ENCODE measurements around the gene RASA3.
A peak's percentile ranks its signal among the peaks of the same experiment; 100 is the strongest.

The RASA3 gene

GRCh38 chr13:114069376-114070097 lies 62.9 kb downstream of the RASA3 start:
- no peaks in the 10 kb centered on the region for H3K9me3 ChIP-seq (ENCODE audit: insufficient read depth, low read length)
- TF ChIP-seq SUZ12 (IDR thresholded peaks at IDR 0.05; ENCODE audit: extremely low read depth, insufficient read depth, insufficient read length) (no peak), YY1 (IDR thresholded peaks at IDR 0.05; ENCODE audit: insufficient read depth, insufficient read length) (no peak), ZNF274 (IDR thresholded peaks at IDR 0.05; ENCODE audit: low read depth, low read length) (no peak)
- H3K4me1 ChIP-seq (ENCODE audit: insufficient read depth, insufficient read length): peaks cover 28% of the 10 kb centered on the region
- DNase-seq (ENCODE audit: low read depth, low spot score): no peak
- H3K36me3 ChIP-seq (ENCODE audit: insufficient read depth, insufficient read length, low read length): peaks cover 17% of the 10 kb centered on the region
- H3K4me3 ChIP-seq (ENCODE audit: insufficient read length, low read depth): no peak overlapping the region
- H3K27me3 ChIP-seq (ENCODE audit: insufficient read depth, insufficient read length): no peaks in the 10 kb centered on the region
- peak overlapping the region; percentile 42 for H3K9ac ChIP-seq (ENCODE audit: insufficient read length, low read depth)

DNA sequence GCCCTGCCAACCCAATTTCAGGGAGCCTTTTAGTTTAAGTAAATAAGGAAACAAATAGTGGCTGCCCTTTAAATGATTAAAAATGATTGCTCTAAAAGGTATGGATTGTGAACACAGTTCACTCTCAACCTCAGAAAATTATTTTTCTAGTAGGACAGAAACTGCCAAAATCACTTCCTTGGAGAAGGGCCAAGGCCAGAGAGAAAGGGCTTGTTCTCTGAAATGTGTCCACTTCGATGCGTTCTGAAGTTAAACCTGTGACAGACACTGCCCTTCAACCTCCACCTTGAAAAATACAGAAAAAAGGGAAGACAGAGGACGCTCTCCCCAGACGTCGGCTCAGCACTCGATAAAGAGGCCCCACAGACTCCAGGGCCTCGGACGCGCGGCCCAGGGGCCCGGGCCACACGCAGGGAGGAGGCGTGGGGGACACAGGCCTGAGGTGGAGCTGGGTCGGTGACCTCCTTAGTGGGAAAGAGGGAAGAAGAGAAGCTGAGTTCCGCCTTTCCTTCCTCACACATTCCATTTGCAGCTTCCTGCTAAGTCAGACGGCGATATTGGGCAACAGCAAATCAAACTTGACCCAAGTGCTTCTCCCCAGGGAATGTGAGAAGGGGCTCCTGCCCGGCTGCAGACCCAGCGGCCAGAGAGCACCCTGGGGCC lies 63.6 kb downstream of the RASA3 start:
- DNase-seq (ENCODE audit: low read depth, low spot score): no peak
- Histone ChIP-seq H3K4me1 (ENCODE audit: insufficient read depth, insufficient read length) (peaks cover 30% of the 10 kb centered on the region), H3K27me3 (ENCODE audit: insufficient read depth, insufficient read length) (no peaks in the 10 kb centered on the region), H3K9me3 (ENCODE audit: insufficient read depth, low read length) (no peaks in the 10 kb centered on the region), H3K9ac (ENCODE audit: insufficient read length, low read depth) (peak overlapping the region; percentile 42), H3K4me3 (ENCODE audit: insufficient read length, low read depth) (no peak overlapping the region), H3K36me3 (ENCODE audit: insufficient read depth, insufficient read length, low read length) (peaks cover 13% of the 10 kb centered on the region)
- TF ChIP-seq SUZ12 (IDR thresholded peaks at IDR 0.05; ENCODE audit: extremely low read depth, insufficient read depth, insufficient read length): no peak
- no peak for TF ChIP-seq YY1 (IDR thresholded peaks at IDR 0.05; ENCODE audit: insufficient read depth, insufficient read length)
- no peak for TF ChIP-seq ZNF274 (IDR thresholded peaks at IDR 0.05; ENCODE audit: low read depth, low read length)

GRCh38 chr13:114067886-114068651 lies 64.4 kb downstream of the RASA3 start:
- Histone ChIP-seq H3K4me3 (ENCODE audit: insufficient read length, low read depth) (no peak overlapping the region), H3K9ac (ENCODE audit: insufficient read length, low read depth) (no peak overlapping the region), H3K4me1 (ENCODE audit: insufficient read depth, insufficient read length) (peaks cover 32% of the 10 kb centered on the region), H3K9me3 (ENCODE audit: insufficient read depth, low read length) (no peaks in the 10 kb centered on the region), H3K36me3 (ENCODE audit: insufficient read depth, insufficient read length, low read length) (peaks cover 8% of the 10 kb centered on the region), H3K27me3 (ENCODE audit: insufficient read depth, insufficient read length) (no peaks in the 10 kb centered on the region)
- TF ChIP-seq YY1 (IDR thresholded peaks at IDR 0.05; ENCODE audit: insufficient read depth, insufficient read length) (no peak), ZNF274 (IDR thresholded peaks at IDR 0.05; ENCODE audit: low read depth, low read length) (no peak), SUZ12 (IDR thresholded peaks at IDR 0.05; ENCODE audit: extremely low read depth, insufficient read depth, insufficient read length) (no peak)
- no peak for DNase-seq (ENCODE audit: low read depth, low spot score)

DNA sequence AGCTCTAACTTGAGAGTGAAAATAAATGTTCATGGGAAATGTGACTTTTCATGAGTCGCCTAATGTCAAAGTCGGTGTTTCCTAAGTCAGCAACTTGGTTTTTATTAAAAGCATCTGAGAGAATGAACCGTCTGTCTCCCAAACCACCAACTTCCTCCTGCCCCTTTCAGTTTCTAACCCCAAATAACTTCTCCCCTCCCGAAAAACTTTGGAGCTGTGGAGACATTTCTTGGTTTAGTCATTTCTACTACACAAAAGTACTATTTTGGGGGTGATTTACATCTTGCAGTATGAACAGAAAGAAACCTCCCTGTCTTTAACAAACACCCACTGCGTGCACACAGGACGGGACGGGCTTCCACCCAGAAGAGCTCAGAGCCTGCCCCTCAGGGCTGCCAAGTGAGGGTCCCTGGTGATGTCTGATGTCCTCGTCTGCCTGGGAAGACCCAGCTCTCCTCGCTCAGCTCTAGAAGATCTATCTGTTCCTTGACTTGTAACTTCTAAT lies 65.0 kb downstream of the RASA3 start:
- TF ChIP-seq SUZ12 (IDR thresholded peaks at IDR 0.05; ENCODE audit: extremely low read depth, insufficient read depth, insufficient read length): no peak
- no peak for TF ChIP-seq ZNF274 (IDR thresholded peaks at IDR 0.05; ENCODE audit: low read depth, low read length)
- no peak for TF ChIP-seq YY1 (IDR thresholded peaks at IDR 0.05; ENCODE audit: insufficient read depth, insufficient read length)
- H3K9ac ChIP-seq (ENCODE audit: insufficient read length, low read depth): no peak overlapping the region
- no peak for DNase-seq (ENCODE audit: low read depth, low spot score)

DNA sequence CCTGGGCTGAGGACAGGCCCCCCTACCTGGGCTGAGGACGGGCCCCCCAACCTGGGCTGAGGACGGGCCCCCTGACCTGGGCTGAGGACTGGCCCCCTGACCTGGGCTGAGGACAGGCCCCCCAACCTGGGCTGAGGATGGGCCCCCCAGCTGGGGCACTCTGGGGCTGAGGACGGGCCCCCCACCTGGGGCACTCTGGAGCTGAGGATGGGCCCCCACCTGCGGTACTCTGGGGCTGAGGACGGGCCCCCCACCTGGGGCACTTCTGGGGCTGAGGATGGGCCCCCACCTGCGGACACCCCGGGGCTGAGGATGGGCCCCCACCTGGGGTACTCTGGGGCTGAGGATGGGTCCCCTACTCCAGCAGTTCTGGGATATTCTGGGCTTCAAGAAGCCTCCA lies 65.5 kb downstream of the RASA3 start:
- Histone ChIP-seq H3K4me3 (ENCODE audit: insufficient read length, low read depth) (no peak overlapping the region), H3K36me3 (ENCODE audit: insufficient read depth, insufficient read length, low read length) (peaks cover 3% of the 10 kb centered on the region), H3K9ac (ENCODE audit: insufficient read length, low read depth) (no peak overlapping the region), H3K9me3 (ENCODE audit: insufficient read depth, low read length) (no peaks in the 10 kb centered on the region), H3K4me1 (ENCODE audit: insufficient read depth, insufficient read length) (peaks cover 33% of the 10 kb centered on the region), H3K27me3 (ENCODE audit: insufficient read depth, insufficient read length) (no peaks in the 10 kb centered on the region)
- TF ChIP-seq YY1 (IDR thresholded peaks at IDR 0.05; ENCODE audit: insufficient read depth, insufficient read length) (no peak), ZNF274 (IDR thresholded peaks at IDR 0.05; ENCODE audit: low read depth, low read length) (no peak), SUZ12 (IDR thresholded peaks at IDR 0.05; ENCODE audit: extremely low read depth, insufficient read depth, insufficient read length) (no peak)
- DNase-seq (ENCODE audit: low read depth, low spot score): no peak

More for the DNA sequence above, 65.0 kb downstream of the RASA3 start:
- Histone ChIP-seq H3K9me3 (ENCODE audit: insufficient read depth, low read length) (no peaks in the 10 kb centered on the region), H3K4me3 (ENCODE audit: insufficient read length, low read depth) (no peak overlapping the region), H3K4me1 (ENCODE audit: insufficient read depth, insufficient read length) (peaks cover 35% of the 10 kb centered on the region), H3K36me3 (ENCODE audit: insufficient read depth, insufficient read length, low read length) (peaks cover 3% of the 10 kb centered on the region), H3K27me3 (ENCODE audit: insufficient read depth, insufficient read length) (no peaks in the 10 kb centered on the region)

DNA sequence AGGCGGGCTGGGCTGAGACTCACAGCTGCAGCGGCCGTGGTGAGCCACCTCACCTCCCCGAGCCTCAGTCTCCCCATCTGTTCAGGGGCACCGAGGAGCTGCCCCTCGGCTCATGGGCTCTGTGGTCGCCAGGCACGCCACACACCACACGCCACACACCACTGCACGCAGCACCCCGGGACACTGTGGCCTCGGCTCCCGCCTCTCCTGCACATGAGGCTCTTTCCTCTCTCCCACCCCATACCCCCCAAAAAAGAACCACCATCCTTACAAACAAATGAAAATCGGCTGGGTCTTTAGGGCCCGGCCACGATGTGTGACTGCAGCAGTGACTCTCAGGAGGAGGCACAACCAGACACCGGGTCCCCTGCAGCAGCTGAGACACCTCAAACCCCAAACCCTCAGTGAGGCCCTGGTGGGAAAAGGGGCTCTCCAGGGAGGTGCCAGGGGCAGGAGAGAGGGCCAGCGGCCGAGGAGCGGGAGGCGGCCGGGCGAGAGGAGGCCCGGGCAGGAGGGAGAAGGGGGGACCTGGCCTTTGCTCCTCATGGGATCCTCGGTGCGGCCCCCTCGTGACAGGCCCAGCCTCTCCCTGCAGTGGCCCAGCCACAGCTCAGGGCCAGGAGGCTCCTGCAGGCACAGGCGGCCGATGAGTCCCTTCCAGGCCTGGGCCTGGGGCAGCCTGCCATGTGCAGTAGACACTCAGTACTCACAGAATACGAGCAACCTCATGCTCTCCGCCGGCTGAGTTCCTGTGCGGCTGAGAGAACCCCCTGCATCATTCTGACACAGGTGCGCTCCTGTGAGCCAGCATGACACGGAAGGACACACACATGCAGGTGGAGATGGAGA lies 66.3 kb downstream of the RASA3 start:
- Histone ChIP-seq H3K4me1 (ENCODE audit: insufficient read depth, insufficient read length) (peaks cover 29% of the 10 kb centered on the region), H3K36me3 (ENCODE audit: insufficient read depth, insufficient read length, low read length) (peaks cover 3% of the 10 kb centered on the region), H3K4me3 (ENCODE audit: insufficient read length, low read depth) (no peak overlapping the region), H3K9me3 (ENCODE audit: insufficient read depth, low read length) (no peaks in the 10 kb centered on the region), H3K27me3 (ENCODE audit: insufficient read depth, insufficient read length) (no peaks in the 10 kb centered on the region), H3K9ac (ENCODE audit: insufficient read length, low read depth) (peak overlapping the region; percentile 83)
- DNase-seq (ENCODE audit: low read depth, low spot score): no peak
- TF ChIP-seq SUZ12 (IDR thresholded peaks at IDR 0.05; ENCODE audit: extremely low read depth, insufficient read depth, insufficient read length) (no peak), ZNF274 (IDR thresholded peaks at IDR 0.05; ENCODE audit: low read depth, low read length) (no peak), YY1 (IDR thresholded peaks at IDR 0.05; ENCODE audit: insufficient read depth, insufficient read length) (no peak)

Data from NT2/D1 (cell line).